ENCODE results near the gene ZFAND2B. TPM values are rescaled to one million over a fixed set of nuclear protein-coding genes. Genes with fewer than 3 reads are reported as not detected.

The ZFAND2B gene
- total and polyA plus RNA-seq, 9 donors: 14.3 to 45.6 (median 32.1) TPM

DNA sequence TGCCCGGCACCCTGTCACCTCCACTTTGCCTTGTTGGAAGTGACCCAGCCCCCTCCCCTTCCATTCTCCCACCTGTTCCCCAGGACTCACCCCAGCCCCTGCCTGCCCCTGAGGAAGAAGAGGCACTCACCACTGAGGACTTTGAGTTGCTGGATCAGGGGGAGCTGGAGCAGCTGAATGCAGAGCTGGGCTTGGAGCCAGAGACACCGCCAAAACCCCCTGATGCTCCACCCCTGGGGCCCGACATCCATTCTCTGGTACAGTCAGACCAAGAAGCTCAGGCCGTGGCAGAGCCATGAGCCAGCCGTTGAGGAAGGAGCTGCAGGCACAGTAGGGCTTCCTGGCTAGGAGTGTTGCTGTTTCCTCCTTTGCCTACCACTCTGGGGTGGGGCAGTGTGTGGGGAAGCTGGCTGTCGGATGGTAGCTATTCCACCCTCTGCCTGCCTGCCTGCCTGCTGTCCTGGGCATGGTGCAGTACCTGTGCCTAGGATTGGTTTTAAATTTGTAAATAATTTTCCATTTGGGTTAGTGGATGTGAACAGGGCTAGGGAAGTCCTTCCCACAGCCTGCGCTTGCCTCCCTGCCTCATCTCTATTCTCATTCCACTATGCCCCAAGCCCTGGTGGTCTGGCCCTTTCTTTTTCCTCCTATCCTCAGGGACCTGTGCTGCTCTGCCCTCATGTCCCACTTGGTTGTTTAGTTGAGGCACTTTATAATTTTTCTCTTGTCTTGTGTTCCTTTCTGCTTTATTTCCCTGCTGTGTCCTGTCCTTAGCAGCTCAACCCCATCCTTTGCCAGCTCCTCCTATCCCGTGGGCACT is 24.0 kb upstream of the ZFAND2B start:
- intact Hi-C loops (cut with DNase I): loop anchor here in 1 of 4 donors (5.0 kb wide), 1 partner anchor 35 kb away; the partner anchor contains the start of gene ABCB6
- no peak for DNase-seq
- H3K27me3 ChIP-seq: no peaks in the 10 kb centered on the region
- peaks cover 8% of the 10 kb centered on the region for H3K4me1 ChIP-seq (ENCODE audit: insufficient read depth)
- no peaks in the 10 kb centered on the region for H3K36me3 ChIP-seq
- 56 to 72% (median 60%) methylated on average over 8 of the region's 8 CpGs for WGBS, 3 donors
- H3K4me3 ChIP-seq: no peak overlapping the region
- H3K27ac ChIP-seq: no peak overlapping the region
- H3K9me3 ChIP-seq: no peaks in the 10 kb centered on the region
- TF ChIP-seq EP300 (IDR thresholded peaks at IDR 0.05) (no peak), POLR2A (IDR thresholded peaks at IDR 0.05) (no peak)
- TF ChIP-seq, protein P1, sequence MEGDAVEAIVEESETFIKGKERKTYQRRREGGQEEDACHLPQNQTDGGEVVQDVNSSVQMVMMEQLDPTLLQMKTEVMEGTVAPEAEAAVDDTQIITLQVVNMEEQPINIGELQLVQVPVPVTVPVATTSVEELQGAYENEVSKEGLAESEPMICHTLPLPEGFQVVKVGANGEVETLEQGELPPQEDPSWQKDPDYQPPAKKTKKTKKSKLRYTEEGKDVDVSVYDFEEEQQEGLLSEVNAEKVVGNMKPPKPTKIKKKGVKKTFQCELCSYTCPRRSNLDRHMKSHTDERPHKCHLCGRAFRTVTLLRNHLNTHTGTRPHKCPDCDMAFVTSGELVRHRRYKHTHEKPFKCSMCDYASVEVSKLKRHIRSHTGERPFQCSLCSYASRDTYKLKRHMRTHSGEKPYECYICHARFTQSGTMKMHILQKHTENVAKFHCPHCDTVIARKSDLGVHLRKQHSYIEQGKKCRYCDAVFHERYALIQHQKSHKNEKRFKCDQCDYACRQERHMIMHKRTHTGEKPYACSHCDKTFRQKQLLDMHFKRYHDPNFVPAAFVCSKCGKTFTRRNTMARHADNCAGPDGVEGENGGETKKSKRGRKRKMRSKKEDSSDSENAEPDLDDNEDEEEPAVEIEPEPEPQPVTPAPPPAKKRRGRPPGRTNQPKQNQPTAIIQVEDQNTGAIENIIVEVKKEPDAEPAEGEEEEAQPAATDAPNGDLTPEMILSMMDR (IDR thresholded peaks at IDR 0.05): no peak

GRCh38 chr2:219183151-219183772 is 23.3 kb upstream of the ZFAND2B start:
- peak in 2 of 5 donors; percentile 10 to 13 for DNase-seq
- H3K36me3 ChIP-seq: no peaks in the 10 kb centered on the region
- no peaks in the 10 kb centered on the region for H3K9me3 ChIP-seq
- no peak overlapping the region for H3K4me3 ChIP-seq
- no peaks in the 10 kb centered on the region for H3K27me3 ChIP-seq
- H3K27ac ChIP-seq: no peak overlapping the region
- H3K4me1 ChIP-seq (ENCODE audit: insufficient read depth): peaks cover 8% of the 10 kb centered on the region
- TF ChIP-seq, protein P1 (IDR thresholded peaks at IDR 0.05): no peak
- TF ChIP-seq EP300 (IDR thresholded peaks at IDR 0.05): no peak
- no peak for TF ChIP-seq POLR2A (IDR thresholded peaks at IDR 0.05)
- intact Hi-C loops (cut with DNase I): loop anchor here in 1 of 4 donors (5.0 kb wide), 1 partner anchor 34 kb away; the partner anchor contains the start of gene ABCB6
- 89 to 91% (median 90%) methylated on average over 6 of the region's 6 CpGs for WGBS, 3 donors

DNA sequence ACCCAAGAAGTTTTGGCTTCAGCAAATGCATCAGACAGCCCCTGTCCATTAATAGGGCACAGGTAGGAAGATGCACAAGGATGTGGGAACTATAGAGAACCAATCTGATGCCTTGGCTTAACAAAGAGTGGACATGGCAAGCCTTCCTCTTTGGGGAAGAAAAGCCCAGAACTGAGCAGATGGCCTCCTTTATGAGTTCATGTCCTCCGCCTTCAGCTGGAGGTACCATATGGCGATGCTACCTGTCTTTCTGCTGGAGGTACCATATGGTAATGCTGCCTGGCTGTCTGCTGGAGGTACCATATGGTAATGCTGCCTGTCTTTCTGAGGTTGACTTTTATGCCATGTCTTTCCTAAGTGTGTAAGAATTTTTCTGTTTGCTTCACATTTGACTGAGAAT is 22.5 kb upstream of the ZFAND2B start:
- Histone ChIP-seq H3K27ac (no peak overlapping the region), H3K4me1 (ENCODE audit: insufficient read depth) (peaks cover 3% of the 10 kb centered on the region), H3K27me3 (no peaks in the 10 kb centered on the region), H3K36me3 (no peaks in the 10 kb centered on the region), H3K4me3 (no peak overlapping the region), H3K9me3 (no peaks in the 10 kb centered on the region)
- 97 to 98% (median 97%) methylated on average over 2 of the region's 2 CpGs for WGBS, 3 donors
- DNase-seq: peak in 1 of 5 donors; percentile 1
- intact Hi-C loops (cut with DNase I): loop anchor here in 1 of 4 donors (5.0 kb wide), 1 partner anchor 33 kb away; the partner anchor contains the start of gene ABCB6
- TF ChIP-seq EP300 (IDR thresholded peaks at IDR 0.05): no peak
- TF ChIP-seq POLR2A (IDR thresholded peaks at IDR 0.05): no peak
- TF ChIP-seq, protein P1 (IDR thresholded peaks at IDR 0.05): no peak

GRCh38 chr2:219186754-219187456 is 19.7 kb upstream of the ZFAND2B start:
- no peak for TF ChIP-seq EP300 (IDR thresholded peaks at IDR 0.05)
- TF ChIP-seq, protein P1 (IDR thresholded peaks at IDR 0.05): no peak
- no peak for TF ChIP-seq POLR2A (IDR thresholded peaks at IDR 0.05)
- Histone ChIP-seq H3K27me3 (no peaks in the 10 kb centered on the region), H3K27ac (no peak overlapping the region), H3K4me1 (ENCODE audit: insufficient read depth) (no peaks in the 10 kb centered on the region), H3K36me3 (no peaks in the 10 kb centered on the region), H3K9me3 (no peaks in the 10 kb centered on the region), H3K4me3 (no peak overlapping the region)
- WGBS, 3 donors: 80 to 86% (median 83%) methylated on average over 7 of the region's 7 CpGs
- intact Hi-C loops (cut with DNase I): no loop called here
- DNase-seq: no peak
